HepG2 (cell line): ENCODE measurements around the gene KLHL18. TPM values are rescaled to one million over a fixed set of nuclear protein-coding genes. Genes with fewer than 3 reads are reported as not detected.

Experiments
- ATAC-seq: fragments of 200-7000 bp; cut with Tn5 transposase; 3 replicates; pipeline ENCODE4 v1.9.1; 2020; ENCODE audit warnings: mild to moderate bottlenecking, moderate library complexity
- BruUV-seq: library from RNA; stranded (reverse); fragments of 400-500 nt; replicated peaks from 2 replicates; lab custom pipeline; 2021; lab: Mats Ljungman, UMichigan
- CTCF ChIA-PET: fragments of 300-600 bp; formaldehyde crosslinking; extraction: SDS; loops from one replicate; lab custom pipeline; 2021; ENCODE audit warnings: low total read pairs, inconsistent platforms, low intra/inter-chr PET ratio; lab: Yijun Ruan, JAX
- POLR2A ChIA-PET: fragments of 350-600 bp; sonication (Branson Sonifier 250); formaldehyde crosslinking; loops from one replicate; lab custom pipeline; 2020; ENCODE audit warnings: antibody characterized with exemption, inconsistent platforms; lab: Yijun Ruan, JAX
- DNase-seq: peaks from one replicate; pipeline ENCODE4 v3.0.0-alpha.2; 2015; ENCODE audit warnings: low spot score
- FAIRE-seq: peaks from 3 replicates; lab custom pipeline; 2011; peaks lifted over from hg19 to GRCh38; lab: Jason Lieb, UNC
- H2AFZ ChIP-seq: one replicate; pipeline ENCODE4 v1.6.1; 2011; ENCODE audit warnings: low read length, inconsistent platforms
- H3K27ac ChIP-seq: fragments of 300-600 bp; 3 replicates; pipeline ENCODE4 v1.8.0; 2011; ENCODE audit warnings: mixed run types, mild to moderate bottlenecking, mixed read lengths, low read length, inconsistent platforms; ENCODE audit not compliant: insufficient read depth; ENCODE audit errors: extremely low read length
- H3K27me3 ChIP-seq, 2 experiments: fragments of 200-600 bp in 1 of 2; 2 replicates in 1 of 2; 3 replicates in 1 of 2; pipeline versions ENCODE4 v1.6.0 to v1.8.0; 2011; ENCODE audit warnings: low read length in 2 of 2, mild to moderate bottlenecking in 2 of 2, moderate library complexity in 2 of 2, inconsistent platforms in 1 of 2; ENCODE audit not compliant: insufficient read depth in 2 of 2, control insufficient read depth in 1 of 2
- H3K36me3 ChIP-seq, 2 experiments: fragments of 200-600 bp in 1 of 2; replicated peaks in 1 of 2; 2 replicates in 1 of 2; 3 replicates in 1 of 2; pipeline versions ENCODE4 v1.5.1 to v1.8.0; 2011; ENCODE audit warnings: low read length in 2 of 2, inconsistent platforms in 1 of 2; ENCODE audit not compliant: insufficient read depth in 2 of 2, control insufficient read depth in 1 of 2
- H3K4me1 ChIP-seq: 2 replicates; pipeline ENCODE4 v1.5.1; 2012; ENCODE audit warnings: low read length, inconsistent platforms; ENCODE audit not compliant: insufficient read depth
- H3K4me2 ChIP-seq: 2 replicates; pipeline ENCODE4 v1.6.0; 2011; ENCODE audit warnings: low read depth, low read length, inconsistent platforms
- H3K4me3 ChIP-seq, 3 experiments: fragments of 200-600 bp in 1 of 3; sonication (generic), shearing (Covaris generic) in 1 of 3; replicated peaks in 1 of 3; 2 replicates each; pipeline ENCODE4 v1.5.1; 2011 to 2016; ENCODE audit warnings: low read length in 3 of 3, inconsistent platforms in 2 of 3, low read depth in 2 of 3, mild to moderate bottlenecking in 2 of 3, control low read depth in 1 of 3, mixed read lengths in 1 of 3; ENCODE audit not compliant: insufficient read depth in 1 of 3
- H3K79me2 ChIP-seq: one replicate; pipeline ENCODE4 v1.6.1; 2011; ENCODE audit warnings: low read length, inconsistent platforms; ENCODE audit not compliant: insufficient read depth
- H3K9ac ChIP-seq: 2 replicates; pipeline ENCODE4 v1.6.0; 2011; ENCODE audit warnings: mild to moderate bottlenecking, low read depth, low read length, inconsistent platforms; ENCODE audit not compliant: insufficient read depth
- H3K9me3 ChIP-seq: 2 replicates; pipeline ENCODE4 v1.5.1; 2012; ENCODE audit warnings: mild to moderate bottlenecking, low read length
- H4K20me1 ChIP-seq: 2 replicates; pipeline ENCODE4 v1.6.0; 2011; ENCODE audit warnings: inconsistent platforms, mild to moderate bottlenecking, low read length, moderate library complexity; ENCODE audit not compliant: insufficient read depth
- ATF7-NPFF ChIP-seq: sonication (generic); formaldehyde crosslinking; IDR thresholded peaks from 2 replicates; pipeline ENCODE4 v1.8.1; 2023; ENCODE audit warnings: mild to moderate bottlenecking, low read depth, missing genetic modification reagents, moderate library complexity
- CERS6 ChIP-seq: sonication (generic); formaldehyde crosslinking; IDR thresholded peaks from 2 replicates; pipeline ENCODE4 v1.5.0; 2020; ENCODE audit warnings: missing genetic modification reagents
- FOSL2 ChIP-seq: sonication (generic); formaldehyde crosslinking; IDR thresholded peaks from 2 replicates; pipeline ENCODE4 v1.4.0; 2020; ENCODE audit warnings: missing genetic modification reagents
- MTA3 ChIP-seq: sonication (generic); formaldehyde crosslinking; IDR thresholded peaks from 2 replicates; pipeline ENCODE4 v1.4.0; 2020; ENCODE audit warnings: missing genetic modification reagents
- MYC ChIP-seq: sonication (generic); formaldehyde crosslinking; IDR thresholded peaks from 2 replicates; pipeline ENCODE4 v1.9.0; 2021; ENCODE audit warnings: missing genetic modification reagents, borderline replicate concordance
- SMAD9 ChIP-seq: sonication (generic); formaldehyde crosslinking; IDR thresholded peaks from 2 replicates; pipeline ENCODE4 v1.5.1; 2020; ENCODE audit warnings: mild to moderate bottlenecking, missing genetic modification reagents
- TCF7L2 ChIP-seq: IDR thresholded peaks from 2 replicates; pipeline ENCODE4 v1.6.1; 2011; ENCODE audit warnings: mild to moderate bottlenecking, low read depth, low read length, moderate library complexity
- ZC3H13 ChIP-seq: sonication (generic); formaldehyde crosslinking; IDR thresholded peaks from 2 replicates; pipeline ENCODE4 v1.8.1; 2023; ENCODE audit warnings: mild to moderate bottlenecking, missing genetic modification reagents, moderate library complexity
- ZNF121 ChIP-seq: sonication (generic); formaldehyde crosslinking; IDR thresholded peaks from 2 replicates; pipeline ENCODE4 v1.5.0; 2020; ENCODE audit warnings: mild to moderate bottlenecking, missing genetic modification reagents
- ZNF598 ChIP-seq: sonication (generic); formaldehyde crosslinking; IDR thresholded peaks from 2 replicates; pipeline ENCODE4 v1.5.1; 2020; ENCODE audit warnings: mild to moderate bottlenecking, missing genetic modification reagents, borderline replicate concordance
- ZNF7 ChIP-seq: IDR thresholded peaks from 2 replicates; pipeline ENCODE4 v1.6.1; 2016; ENCODE audit warnings: missing biosample characterization, missing genetic modification reagents
- WGBS: methylation state at CpG from one replicate; pipeline ENCODE4 v1.1.6; 2017; ENCODE audit warnings: low lambda C conversion rate; 5-methylcytosine and 5-hydroxymethylcytosine counted together
- in situ Hi-C: cut with HindIII; loops from 2 replicates; pipeline ENCODE4 v1.10.0; 2017; ENCODE audit warnings: low pct_unique_long_range_greater_than_20kb; ENCODE audit not compliant: extremely low pct_ligation_motif_present
- intact Hi-C: fragments of 100-400 bp; cut with micrococcal nuclease; formaldehyde crosslinking; loops from one replicate; pipeline ENCODE4 v1.10.0; 2022; ENCODE audit not compliant: unreplicated experiment
- polyA plus RNA-seq, 8 experiments: library from polyadenylated mRNA; depleted of rRNA in 3 of 8; stranded (reverse) in 7 of 8; unstranded in 1 of 8; fragments of >200 nt; fragmentation: Illumina TruSeq in 4 of 8; extraction: Trizol in 4 of 8; gene quantifications; 2 replicates each; pipeline versions ENCODE4 v1.2.1 to v1.2.3, GENCODE V29; 2011 to 2016; ENCODE audit warnings: low read depth in 4 of 8, missing spikeins in 1 of 8, mixed read lengths in 1 of 8; ENCODE audit not compliant: insufficient read depth in 1 of 8
- total RNA-seq, 5 experiments: library from RNA; depleted of rRNA; stranded (reverse); fragments of >200 nt; fragmentation: Illumina TruSeq; extraction: Trizol; gene quantifications; 2 replicates each; pipeline ENCODE4 v1.2.3, GENCODE V29; 2016; ENCODE audit warnings: low read depth in 1 of 5

The KLHL18 gene
- total and polyA plus RNA-seq, 2 of the 13 experiments (the other 11 are each of a cell fraction or from before 2014, with no cell fraction given), result 17.5 to 18.8 TPM

DNA sequence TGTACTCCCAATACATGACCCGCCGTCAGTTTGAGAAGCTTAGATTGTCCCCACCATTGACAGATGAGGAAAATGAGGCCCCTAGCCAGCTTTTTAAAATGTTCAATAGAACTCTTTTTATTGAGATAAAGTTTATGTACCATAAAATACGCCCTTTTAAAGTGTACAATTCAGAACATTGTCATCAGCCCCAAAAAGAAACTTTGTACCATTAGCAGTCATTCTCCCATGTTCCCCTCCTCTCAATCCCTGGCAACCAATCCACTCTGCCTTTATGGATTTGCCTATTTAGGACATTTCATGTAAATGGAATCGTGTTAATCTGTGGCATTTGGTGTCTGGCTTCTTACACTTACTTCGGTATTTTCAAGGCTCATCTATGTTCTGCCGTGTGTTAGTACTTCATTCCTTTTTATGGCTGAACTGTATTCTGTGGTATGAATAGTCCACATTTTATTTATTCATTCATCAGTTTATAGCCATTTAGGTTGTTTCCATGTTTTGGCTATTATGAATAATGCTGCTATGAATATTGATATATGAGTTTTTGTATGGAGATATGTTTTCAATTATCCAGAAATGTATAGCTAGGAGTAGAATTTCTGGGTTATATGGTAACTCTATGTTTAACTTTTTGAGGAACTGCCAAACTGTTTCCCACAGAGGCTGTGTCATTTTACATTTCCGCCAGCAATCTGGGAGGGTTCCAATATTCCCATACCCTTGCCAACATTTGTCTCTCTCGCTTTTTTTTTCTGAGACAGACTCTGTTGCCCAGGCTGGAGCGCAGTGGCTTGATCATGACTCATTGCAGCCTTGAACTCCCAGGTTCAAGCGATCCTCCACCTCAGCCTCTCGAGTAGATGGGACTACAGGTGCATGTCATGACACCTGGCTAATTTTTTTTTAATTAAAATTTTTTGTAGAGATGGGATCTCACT, 82.7 kb downstream of the KLHL18 start:
- 0 out of 2 replicates have a peak overlapping the region, but pooled peaks have one; percentile 7 for H3K4me2 ChIP-seq
- H4K20me1 ChIP-seq, result no peaks in the 10 kb centered on the region
- intact Hi-C loops (no loop called here), in situ Hi-C loops (no loop called here)
- no peak overlapping the region for H3K4me3 ChIP-seq
- no peak overlapping the region for H2AFZ ChIP-seq
- H3K79me2 ChIP-seq, result no peaks in the 10 kb centered on the region
- no TSS peak for BruUV-seq
- no peak for ATAC-seq
- CTCF ChIA-PET, result no interaction called here
- peaks cover 44% of the 10 kb centered on the region for H3K4me1 ChIP-seq
- no peak overlapping the region for H3K9ac ChIP-seq
- no peaks in the 10 kb centered on the region for H3K9me3 ChIP-seq
- TF ChIP-seq ZC3H13 (CRISPR knock-in tag), result no peak
- no peak for TF ChIP-seq MTA3 (CRISPR knock-in tag)
- TF ChIP-seq SMAD9 (CRISPR knock-in tag), result no peak
- TF ChIP-seq ZNF7, result peak; percentile 76
- TF ChIP-seq FOSL2, result peak; percentile 53
- TF ChIP-seq MYC (CRISPR knock-in tag), result no peak
- no peak for TF ChIP-seq TCF7L2
- no peak for TF ChIP-seq ATF7-NPFF
- no peak overlapping the region for H3K27ac ChIP-seq
- POLR2A ChIA-PET, result no interaction called here
- peaks cover 0 to 4% of the 10 kb centered on the region in 2 experiments; a peak in 2 of 5 replicates for H3K27me3 ChIP-seq
- no peaks in the 10 kb centered on the region for H3K36me3 ChIP-seq
- WGBS, result 41% methylated on average over 11 of the region's 11 CpGs
- FAIRE-seq, result peak; percentile 4
- DNase-seq, result no peak

GRCh38 chr3:47366833-47367232, 84.1 kb downstream of the KLHL18 start:
- no peak overlapping the region for H3K9ac ChIP-seq
- ATAC-seq (no peak), FAIRE-seq (no peak), DNase-seq (no peak)
- peaks cover 43% of the 10 kb centered on the region for H3K4me1 ChIP-seq
- H3K4me2 ChIP-seq, result no peak overlapping the region
- POLR2A ChIA-PET, result no interaction called here
- 72% methylated on average over 2 of the region's 2 CpGs for WGBS
- H4K20me1 ChIP-seq, result no peaks in the 10 kb centered on the region
- no peaks in the 10 kb centered on the region for H3K36me3 ChIP-seq
- no peak overlapping the region for H3K27ac ChIP-seq
- H3K9me3 ChIP-seq, result no peaks in the 10 kb centered on the region
- intact Hi-C loops (no loop called here), in situ Hi-C loops (no loop called here)
- H3K79me2 ChIP-seq, result no peaks in the 10 kb centered on the region
- CTCF ChIA-PET, result no interaction called here
- peak; percentile 77; the same call in 1 of the 2 replicates for TF ChIP-seq ZNF121 (CRISPR knock-in tag)
- TF ChIP-seq ZNF598 (CRISPR knock-in tag), result no peak
- TF ChIP-seq CERS6 (CRISPR knock-in tag), result no peak
- no TSS peak for BruUV-seq
- peaks cover 0 to 4% of the 10 kb centered on the region in 2 experiments; a peak in 2 of 5 replicates for H3K27me3 ChIP-seq
- H3K4me3 ChIP-seq, result no peak overlapping the region
- no peak overlapping the region for H2AFZ ChIP-seq
